ENCODE results near the gene S100P. TPM values are rescaled to one million over a fixed set of nuclear protein-coding genes. Genes with fewer than 3 reads are reported as not detected.

The S100P gene
- total RNA-seq, 4 donors from 2014 or later = 15.8 to 65.8 (median 51.8) TPM

DNA sequence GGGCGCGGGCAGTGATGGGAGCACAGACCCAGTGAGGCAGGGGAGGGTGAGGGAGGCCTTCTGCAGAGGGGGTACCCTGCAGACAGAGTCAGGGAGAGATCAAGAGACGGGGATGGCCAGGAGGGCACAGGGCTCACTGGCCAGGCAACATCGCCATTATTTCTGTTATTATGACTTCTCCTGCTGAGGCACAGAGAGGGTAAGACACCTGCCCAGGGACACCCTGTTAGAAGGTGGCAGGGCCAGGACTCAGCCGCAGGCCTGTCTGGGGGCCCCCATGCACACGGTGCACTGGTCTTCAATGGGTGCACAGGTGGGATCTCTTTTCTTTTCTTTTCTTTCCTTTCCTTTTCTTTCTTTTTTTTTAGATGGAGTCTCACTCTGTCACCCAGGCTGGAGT is 38.1 kb downstream of the S100P start:
- H3K36me3 ChIP-seq = no peaks in the 10 kb centered on the region
- 92 to 97% methylated on average over 5 to 6 of the region's 6 CpGs for WGBS, 2 donors
- H3K27ac ChIP-seq = peak overlapping the region in 1 of 4 donors; percentile 81
- H3K4me3 ChIP-seq = no peak overlapping the region
- H3K4me1 ChIP-seq = peaks cover 11 to 22% (median 14%) of the 10 kb centered on the region in 3 donors
- H3K27me3 ChIP-seq = no peaks in the 10 kb centered on the region
- DNase-seq = no peak
- TF ChIP-seq POLR2A (IDR thresholded peaks at IDR 0.05) = no peak
- TF ChIP-seq, protein P1, sequence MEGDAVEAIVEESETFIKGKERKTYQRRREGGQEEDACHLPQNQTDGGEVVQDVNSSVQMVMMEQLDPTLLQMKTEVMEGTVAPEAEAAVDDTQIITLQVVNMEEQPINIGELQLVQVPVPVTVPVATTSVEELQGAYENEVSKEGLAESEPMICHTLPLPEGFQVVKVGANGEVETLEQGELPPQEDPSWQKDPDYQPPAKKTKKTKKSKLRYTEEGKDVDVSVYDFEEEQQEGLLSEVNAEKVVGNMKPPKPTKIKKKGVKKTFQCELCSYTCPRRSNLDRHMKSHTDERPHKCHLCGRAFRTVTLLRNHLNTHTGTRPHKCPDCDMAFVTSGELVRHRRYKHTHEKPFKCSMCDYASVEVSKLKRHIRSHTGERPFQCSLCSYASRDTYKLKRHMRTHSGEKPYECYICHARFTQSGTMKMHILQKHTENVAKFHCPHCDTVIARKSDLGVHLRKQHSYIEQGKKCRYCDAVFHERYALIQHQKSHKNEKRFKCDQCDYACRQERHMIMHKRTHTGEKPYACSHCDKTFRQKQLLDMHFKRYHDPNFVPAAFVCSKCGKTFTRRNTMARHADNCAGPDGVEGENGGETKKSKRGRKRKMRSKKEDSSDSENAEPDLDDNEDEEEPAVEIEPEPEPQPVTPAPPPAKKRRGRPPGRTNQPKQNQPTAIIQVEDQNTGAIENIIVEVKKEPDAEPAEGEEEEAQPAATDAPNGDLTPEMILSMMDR (IDR thresholded peaks at IDR 0.05) = no peak
- no peaks in the 10 kb centered on the region for H3K9me3 ChIP-seq
- intact Hi-C loops (cut with DNase I) = no loop called here

DNA sequence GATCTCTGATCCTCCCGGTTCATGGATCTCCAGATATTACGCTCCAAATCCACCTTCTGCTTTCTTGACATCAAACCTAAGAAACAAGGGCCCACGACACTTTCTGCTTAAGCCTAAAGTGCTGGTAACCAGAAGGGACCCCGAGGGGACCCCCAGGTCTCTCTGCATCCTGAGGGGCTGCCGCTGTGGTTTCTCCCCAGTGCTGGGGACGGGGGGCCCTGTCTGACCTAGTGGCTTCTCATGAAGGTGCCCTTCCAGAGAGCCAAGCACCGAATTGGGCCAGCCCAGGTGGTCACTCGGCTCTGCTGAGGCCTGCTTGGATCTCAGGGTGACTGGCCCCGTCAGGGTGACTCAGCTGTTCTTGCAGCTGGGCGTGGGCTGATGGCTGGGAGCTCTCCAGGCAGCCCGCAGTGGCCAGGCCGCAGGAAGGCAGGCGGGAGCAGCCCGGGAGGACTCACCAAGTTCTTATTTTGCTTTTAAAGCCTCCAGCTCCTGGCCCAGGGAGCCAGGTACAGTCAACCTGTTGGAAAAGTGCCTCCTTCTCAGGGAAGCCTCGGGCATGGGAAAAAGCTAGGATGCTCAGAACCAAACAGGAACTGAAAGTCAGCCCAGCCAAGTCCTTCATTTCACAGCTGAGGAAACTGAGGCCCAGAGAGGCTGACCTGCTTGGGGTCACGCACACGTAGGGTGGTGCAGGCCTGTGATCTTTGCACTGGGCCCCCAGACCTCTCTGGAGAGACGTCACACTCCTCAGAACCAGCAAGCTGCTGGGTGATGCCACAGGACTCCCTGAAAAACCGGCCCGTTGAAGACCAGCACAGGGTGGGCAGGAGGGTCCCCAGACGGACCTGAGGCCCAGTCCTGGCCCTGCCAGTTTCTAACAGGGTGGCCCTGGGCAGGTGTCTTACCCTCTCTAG is 39.0 kb downstream of the S100P start:
- no peak for DNase-seq
- no peaks in the 10 kb centered on the region for H3K27me3 ChIP-seq
- 41 to 90% methylated on average over 2 to 9 of the region's 21 CpGs for WGBS, 2 donors
- H3K4me1 ChIP-seq = peaks cover 11 to 16% (median 14%) of the 10 kb centered on the region in 3 donors
- no peak overlapping the region for H3K4me3 ChIP-seq
- no peaks in the 10 kb centered on the region for H3K36me3 ChIP-seq
- intact Hi-C loops (cut with DNase I) = no loop called here
- TF ChIP-seq, protein P1 (IDR thresholded peaks at IDR 0.05) = no peak
- TF ChIP-seq POLR2A (IDR thresholded peaks at IDR 0.05) = no peak
- H3K9me3 ChIP-seq = no peaks in the 10 kb centered on the region
- H3K27ac ChIP-seq = peak overlapping the region; percentile 52 to 81 (median 74)

DNA sequence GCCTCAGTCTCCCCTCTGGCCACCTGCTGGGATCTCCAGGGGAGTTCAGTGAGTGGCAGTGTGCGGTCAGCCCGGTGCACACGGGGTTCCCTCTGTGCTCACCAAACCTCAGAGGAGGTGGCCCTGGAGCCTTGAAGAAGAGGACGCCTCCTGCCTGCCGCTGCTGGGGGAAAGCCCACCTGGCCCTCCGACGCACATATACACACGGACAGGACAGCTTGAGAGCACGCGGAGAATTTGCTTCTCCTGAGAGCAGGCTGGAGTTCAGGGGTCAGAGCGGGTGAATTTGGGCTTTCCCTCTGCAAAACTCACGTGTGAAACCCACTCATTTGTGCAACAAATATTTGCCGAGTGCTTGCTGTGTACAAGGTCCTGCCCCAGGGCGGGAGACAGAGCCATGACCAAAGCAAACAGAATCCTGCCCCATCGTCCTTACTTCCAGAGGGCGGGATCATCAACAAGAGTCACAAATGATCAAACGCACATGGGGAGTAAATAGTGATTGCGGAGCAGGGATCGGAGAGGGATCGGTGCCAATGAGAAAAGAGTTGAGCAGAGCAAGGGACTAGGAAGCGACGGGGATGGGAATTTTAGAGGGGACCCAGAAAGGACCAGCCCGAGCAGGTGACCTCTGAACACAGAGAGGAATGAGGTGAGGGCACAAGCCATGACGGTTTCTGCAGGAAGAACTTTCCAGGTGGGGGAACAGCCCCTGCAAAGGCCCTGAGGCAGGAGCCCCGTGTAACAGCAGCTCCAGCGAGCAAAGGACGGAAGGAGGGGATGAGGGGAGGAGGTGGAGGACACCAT is 39.9 kb downstream of the S100P start:
- H3K4me3 ChIP-seq = no peak overlapping the region
- no peak for DNase-seq
- TF ChIP-seq, protein P1 (IDR thresholded peaks at IDR 0.05) = no peak
- TF ChIP-seq POLR2A (IDR thresholded peaks at IDR 0.05) = no peak
- H3K36me3 ChIP-seq = no peaks in the 10 kb centered on the region
- peak overlapping the region in 3 of 4 donors; percentile 73 to 81 (median 74) for H3K27ac ChIP-seq
- intact Hi-C loops (cut with DNase I) = no loop called here
- no peaks in the 10 kb centered on the region for H3K9me3 ChIP-seq
- H3K4me1 ChIP-seq = peaks cover 11 to 16% (median 14%) of the 10 kb centered on the region in 3 donors
- WGBS, 2 donors = 80 to 89% methylated on average over 18 to 20 of the region's 27 CpGs
- H3K27me3 ChIP-seq = no peaks in the 10 kb centered on the region

GRCh38 chr4:6734165-6734786 is 40.6 kb downstream of the S100P start:
- WGBS, 2 donors = 80 to 83% methylated on average over 16 of the region's 16 CpGs
- Histone ChIP-seq H3K36me3 (no peaks in the 10 kb centered on the region), H3K27ac (no peak overlapping the region), H3K27me3 (no peaks in the 10 kb centered on the region), H3K4me1 (peaks cover 11 to 16% (median 14%) of the 10 kb centered on the region in 3 donors), H3K9me3 (no peaks in the 10 kb centered on the region), H3K4me3 (no peak overlapping the region)
- no peak for DNase-seq
- TF ChIP-seq, protein P1 (IDR thresholded peaks at IDR 0.05) = no peak
- no peak for TF ChIP-seq POLR2A (IDR thresholded peaks at IDR 0.05)
- intact Hi-C loops (cut with DNase I) = no loop called here
